Lung (tissue), 12 donors: ENCODE measurements around the gene CDC42SE2. TPM values are rescaled to one million over a fixed set of nuclear protein-coding genes. Genes with fewer than 3 reads are reported as not detected.

Experiments
- ATAC-seq: fragments of 200-7000 bp; cut with Tn5 transposase; one replicate; pipeline ENCODE4 v1.9.1; 2020; ENCODE audit warnings: moderate number of reproducible peaks; ENCODE audit not compliant: insufficient read depth, low FRiP score
- DNase-seq, 3 donors: peaks; one replicate each; pipeline ENCODE4 v3.0.0-alpha.2; 2013 to 2017
- H3K27ac ChIP-seq, 2 donors: one replicate each; pipeline ENCODE4 v1.5.1; 2013; ENCODE audit warnings: mild to moderate bottlenecking in 2 of 2, moderate library complexity in 2 of 2, control low read depth in 1 of 2, inconsistent platforms in 1 of 2, low read depth in 1 of 2, low read length in 1 of 2
- H3K27me3 ChIP-seq, 3 donors: one replicate each; pipeline ENCODE4 v1.5.1; 2013; ENCODE audit warnings: low read length in 2 of 3; ENCODE audit not compliant: control insufficient read depth in 3 of 3, insufficient read depth in 3 of 3
- H3K36me3 ChIP-seq, 4 donors: one replicate each; pipeline ENCODE4 v1.5.1; 2013; ENCODE audit warnings: low read length in 4 of 4, mild to moderate bottlenecking in 1 of 4, moderate library complexity in 1 of 4; ENCODE audit not compliant: control insufficient read depth in 4 of 4, insufficient read depth in 4 of 4
- H3K4me1 ChIP-seq, 5 donors: one replicate each; pipeline ENCODE4 v1.5.1; 2013; ENCODE audit warnings: low read length in 5 of 5, mild to moderate bottlenecking in 2 of 5, moderate library complexity in 1 of 5; ENCODE audit not compliant: control insufficient read depth in 5 of 5, insufficient read depth in 5 of 5
- H3K4me3 ChIP-seq: one replicate; pipeline ENCODE4 v1.5.1; 2013; ENCODE audit warnings: mild to moderate bottlenecking, control low read depth, moderate library complexity
- H3K9ac ChIP-seq, 2 donors: one replicate each; pipeline ENCODE4 v1.5.1; 2013; ENCODE audit warnings: low read length in 2 of 2, control low read depth in 1 of 2; ENCODE audit not compliant: insufficient read depth in 1 of 2
- H3K9me3 ChIP-seq, 4 donors: one replicate each; pipeline ENCODE4 v1.5.1; 2013; ENCODE audit warnings: low read length in 3 of 4, mild to moderate bottlenecking in 1 of 4, moderate library complexity in 1 of 4; ENCODE audit not compliant: control insufficient read depth in 4 of 4, insufficient read depth in 3 of 4
- CTCF ChIP-seq: IDR thresholded peaks from 2 replicates; pipeline ENCODE4 v1.5.1; 2012; ENCODE audit warnings: mild to moderate bottlenecking; ENCODE audit errors: control extremely low read depth, extremely low read depth
- WGBS, 2 donors: extraction: QIAGEN DNeasy Blood & Tissue Kit; methylation state at CpG; one replicate each; pipeline ENCODE4 v1.1.7; 2013; 5-methylcytosine and 5-hydroxymethylcytosine counted together
- polyA plus RNA-seq, 2 donors: library from polyadenylated mRNA; stranded (reverse); fragments of 200-250 nt; gene quantifications; one replicate each; pipeline ENCODE4 v1.2.1, GENCODE V29; 2013
- total RNA-seq, 2 donors: library from RNA; depleted of rRNA in 1 of 2; stranded (reverse); fragments of >200 nt in 1 of 2; gene quantifications; one replicate each; pipeline ENCODE4 v1.2.1, GENCODE V29; 2014 to 2021
- donor health status: control.
- donor health status: control.
- donor health status: Bipolar disorder and iron deficiency.
- donor health status: healthy.
- donor health status: DM: yes; HTN: yes; CAD: no.

The CDC42SE2 gene
- total and polyA plus RNA-seq, 4 donors = 18.1 to 58.9 (median 28.4) TPM

- DNase-seq (no peak), ATAC-seq (no peak)
- no peaks in the 10 kb centered on the region for H3K4me1 ChIP-seq
- H3K9me3 ChIP-seq = peaks cover 0 to 2% (median under 1%) of the 10 kb centered on the region in 4 donors
- no peak overlapping the region for H3K4me3 ChIP-seq
- no peak overlapping the region for H3K27ac ChIP-seq
- no peak overlapping the region for H3K9ac ChIP-seq
- 95 to 100% methylated on average over 2 of the region's 2 CpGs for WGBS, 2 donors
- peaks cover 6 to 11% (median 8%) of the 10 kb centered on the region in 4 donors for H3K36me3 ChIP-seq
- no peak for TF ChIP-seq CTCF
- H3K27me3 ChIP-seq = no peaks in the 10 kb centered on the region
These were observed 141.8 kb downstream of the CDC42SE2 start for GRCh38 chr5:131405674-131406073.

GRCh38 chr5:131406076-131406475 lies 142.2 kb downstream of the CDC42SE2 start:
- WGBS, 2 donors = 80 to 87% methylated on average over 2 of the region's 2 CpGs
- no peak for DNase-seq
- Histone ChIP-seq H3K9ac (no peak overlapping the region), H3K4me3 (no peak overlapping the region), H3K4me1 (no peaks in the 10 kb centered on the region), H3K27ac (no peak overlapping the region), H3K36me3 (peaks cover 6 to 11% (median 8%) of the 10 kb centered on the region in 4 donors), H3K27me3 (no peaks in the 10 kb centered on the region), H3K9me3 (peaks cover 0 to 2% (median under 1%) of the 10 kb centered on the region in 4 donors)
- ATAC-seq = no peak
- TF ChIP-seq CTCF = no peak

- DNase-seq = no peak
- H3K4me3 ChIP-seq = no peak overlapping the region
- 81 to 92% methylated on average over 6 of the region's 6 CpGs for WGBS, 2 donors
- TF ChIP-seq CTCF = no peak
- peaks cover 0 to 2% (median under 1%) of the 10 kb centered on the region in 4 donors for H3K9me3 ChIP-seq
- H3K27ac ChIP-seq = no peak overlapping the region
- peaks cover 6 to 9% (median 7%) of the 10 kb centered on the region in 4 donors for H3K36me3 ChIP-seq
- H3K4me1 ChIP-seq = no peaks in the 10 kb centered on the region
- no peak for ATAC-seq
- H3K27me3 ChIP-seq = no peaks in the 10 kb centered on the region
- H3K9ac ChIP-seq = no peak overlapping the region
These were observed 143.3 kb downstream of the CDC42SE2 start for GRCh38 chr5:131406975-131407638.
